Astrocyte (in vitro differentiated cells and primary cell): Measurements from ENCODE around the gene GTPBP6. TPM values are rescaled to one million over a fixed set of nuclear protein-coding genes. Genes with fewer than 3 reads are reported as not detected.

Experiments used
- DNase-seq: peaks from one replicate; pipeline ENCODE4 v3.0.0-alpha.2; 2010; ENCODE audit warnings: low read depth
- FAIRE-seq: peaks from 2 replicates; lab custom pipeline; 2011; peaks lifted over from hg19 to GRCh38; lab: Jason Lieb, UNC
- H2AFZ ChIP-seq: 2 replicates; pipeline ENCODE4 v1.6.0; 2012; ENCODE audit warnings: low read depth, low read length, inconsistent platforms
- H3K27ac ChIP-seq: 2 replicates; pipeline ENCODE4 v1.5.1; 2011; ENCODE audit warnings: low read depth, low read length, inconsistent platforms
- H3K27me3 ChIP-seq: 2 replicates; pipeline ENCODE4 v1.6.0; 2011; ENCODE audit warnings: low read length, inconsistent platforms; ENCODE audit not compliant: insufficient read depth
- H3K36me3 ChIP-seq: 2 replicates; pipeline ENCODE4 v1.5.1; 2011; ENCODE audit warnings: low read length, inconsistent platforms; ENCODE audit not compliant: insufficient read depth
- H3K4me1 ChIP-seq: 2 replicates; pipeline ENCODE4 v1.5.1; 2011; ENCODE audit warnings: low read length, inconsistent platforms; ENCODE audit not compliant: insufficient read depth
- H3K4me2 ChIP-seq: 2 replicates; pipeline ENCODE4 v1.6.0; 2012; ENCODE audit warnings: low read length, inconsistent platforms
- H3K4me3 ChIP-seq: 2 replicates; pipeline ENCODE4 v1.5.1; 2011; ENCODE audit warnings: low read depth, mild to moderate bottlenecking, low read length, inconsistent platforms; ENCODE audit not compliant: insufficient read depth
- H3K79me2 ChIP-seq: 2 replicates; pipeline ENCODE4 v1.6.0; 2012; ENCODE audit warnings: mild to moderate bottlenecking, low read length, inconsistent platforms; ENCODE audit not compliant: insufficient read depth
- H3K9ac ChIP-seq: 2 replicates; pipeline ENCODE4 v1.6.0; 2012; ENCODE audit warnings: mild to moderate bottlenecking, low read length, inconsistent platforms
- H3K9me3 ChIP-seq: 2 replicates; pipeline ENCODE4 v1.5.1; 2012; ENCODE audit warnings: low read depth, mild to moderate bottlenecking, low read length, inconsistent platforms; ENCODE audit not compliant: insufficient read depth
- H4K20me1 ChIP-seq: 2 replicates; pipeline ENCODE4 v1.6.0; 2012; ENCODE audit warnings: low read length, inconsistent platforms; ENCODE audit not compliant: insufficient read depth
- H3K27ac Mint-ChIP-seq: one replicate; pipeline ENCODE4 v1.8.0; 2021; ENCODE audit warnings: mild to moderate bottlenecking, mixed read lengths; ENCODE audit not compliant: unreplicated experiment
- H3K27me3 Mint-ChIP-seq: one replicate; pipeline ENCODE4 v1.8.0; 2021; ENCODE audit warnings: low read depth, mixed read lengths; ENCODE audit not compliant: unreplicated experiment
- H3K36me3 Mint-ChIP-seq: one replicate; pipeline ENCODE4 v1.8.0; 2021; ENCODE audit warnings: low read depth, mixed read lengths; ENCODE audit not compliant: unreplicated experiment
- H3K4me1 Mint-ChIP-seq: one replicate; pipeline ENCODE4 v1.8.0; 2021; ENCODE audit warnings: low read depth, mixed read lengths; ENCODE audit not compliant: unreplicated experiment
- H3K4me3 Mint-ChIP-seq: one replicate; pipeline ENCODE4 v1.8.0; 2021; ENCODE audit warnings: mild to moderate bottlenecking, moderate library complexity, mixed read lengths; ENCODE audit not compliant: unreplicated experiment
- H3K9me3 Mint-ChIP-seq: one replicate; pipeline ENCODE4 v1.8.0; 2021; ENCODE audit warnings: mild to moderate bottlenecking, mixed read lengths; ENCODE audit not compliant: unreplicated experiment
- CTCF ChIP-seq: IDR thresholded peaks from 2 replicates; pipeline ENCODE4 v1.5.1; 2011; ENCODE audit warnings: low read depth, mild to moderate bottlenecking, inconsistent platforms, low read length, moderate library complexity; ENCODE audit not compliant: insufficient read depth
- EZH2 ChIP-seq: IDR thresholded peaks from 2 replicates; pipeline ENCODE4 v1.6.1; 2012; ENCODE audit warnings: mild to moderate bottlenecking, low read length, inconsistent platforms; ENCODE audit not compliant: insufficient read depth
- total RNA-seq: library from RNA; stranded (reverse); gene quantifications from 2 replicates; pipeline ENCODE4 v1.2.1, GENCODE V29; 2021

GTPBP6 gene
- total RNA-seq, 1 donor from 2014 or later: 30.5 TPM

- peaks cover 2% of the 10 kb centered on the region for H3K9me3 Mint-ChIP-seq
- H3K27me3 Mint-ChIP-seq: no peaks in the 10 kb centered on the region
- no peak overlapping the region for H3K4me3 Mint-ChIP-seq
- DNase-seq (no peak), FAIRE-seq (no peak)
- H3K9me3 ChIP-seq: no peaks in the 10 kb centered on the region
- H3K4me1 ChIP-seq: no peaks in the 10 kb centered on the region
- H3K4me2 ChIP-seq: no peak overlapping the region
- H3K27me3 ChIP-seq: no peaks in the 10 kb centered on the region
- H3K9ac ChIP-seq: no peak overlapping the region
- peaks cover 21% of the 10 kb centered on the region for H3K4me1 Mint-ChIP-seq
- no peaks in the 10 kb centered on the region for H3K79me2 ChIP-seq
- H3K36me3 ChIP-seq: no peaks in the 10 kb centered on the region
- TF ChIP-seq CTCF (no peak), EZH2 (no peak)
- no peak overlapping the region for H3K4me3 ChIP-seq
- H4K20me1 ChIP-seq: no peaks in the 10 kb centered on the region
- no peak overlapping the region for H3K27ac ChIP-seq
- H2AFZ ChIP-seq: no peak overlapping the region
- H3K36me3 Mint-ChIP-seq: peaks cover 20% of the 10 kb centered on the region
- H3K27ac Mint-ChIP-seq: no peak overlapping the region
These were observed 26.7 kb upstream of the GTPBP6 start for GRCh38 chrX:345020-345925.

- H3K9me3 Mint-ChIP-seq: peaks cover 2% of the 10 kb centered on the region
- Histone ChIP-seq H3K27ac (no peak overlapping the region), H3K4me3 (no peak overlapping the region), H3K79me2 (no peaks in the 10 kb centered on the region), H3K36me3 (no peaks in the 10 kb centered on the region), H4K20me1 (no peaks in the 10 kb centered on the region), H3K9ac (no peak overlapping the region), H2AFZ (no peak overlapping the region), H3K9me3 (no peaks in the 10 kb centered on the region), H3K4me2 (no peak overlapping the region), H3K27me3 (no peaks in the 10 kb centered on the region), H3K4me1 (no peaks in the 10 kb centered on the region)
- TF ChIP-seq CTCF (no peak), EZH2 (no peak)
- no peak for DNase-seq
- no peak for FAIRE-seq
- no peaks in the 10 kb centered on the region for H3K27me3 Mint-ChIP-seq
- H3K4me3 Mint-ChIP-seq: no peak overlapping the region
- H3K27ac Mint-ChIP-seq: no peak overlapping the region
- H3K4me1 Mint-ChIP-seq: peaks cover 15% of the 10 kb centered on the region
- peaks cover 14% of the 10 kb centered on the region for H3K36me3 Mint-ChIP-seq
These were observed 25.8 kb upstream of the GTPBP6 start for GRCh38 chrX:344371-344901.

GRCh38 chrX:341541-342101 lies 23.0 kb upstream of the GTPBP6 start:
- FAIRE-seq (no peak), DNase-seq (no peak)
- TF ChIP-seq CTCF (no peak), EZH2 (no peak)
- H3K4me3 Mint-ChIP-seq: no peak overlapping the region
- peaks cover 8% of the 10 kb centered on the region for H3K9me3 Mint-ChIP-seq
- Histone ChIP-seq H3K27me3 (no peaks in the 10 kb centered on the region), H3K4me1 (no peaks in the 10 kb centered on the region), H3K4me2 (no peak overlapping the region), H3K27ac (no peak overlapping the region), H3K79me2 (no peaks in the 10 kb centered on the region), H2AFZ (no peak overlapping the region), H3K9ac (no peak overlapping the region), H3K9me3 (no peaks in the 10 kb centered on the region), H3K36me3 (no peaks in the 10 kb centered on the region), H3K4me3 (no peak overlapping the region), H4K20me1 (no peaks in the 10 kb centered on the region)
- H3K27ac Mint-ChIP-seq: no peak overlapping the region
- H3K4me1 Mint-ChIP-seq: no peaks in the 10 kb centered on the region
- H3K27me3 Mint-ChIP-seq: no peaks in the 10 kb centered on the region
- peaks cover 20% of the 10 kb centered on the region for H3K36me3 Mint-ChIP-seq
